Putamen (tissue), 1 donor: ENCODE data around the gene ANKMY1.
"Not testable (repeated sequence)": the region's sequence is repeated elsewhere in the genome, so short reads cannot be mapped to it uniquely, and the experiment has no call there.

Experiments used
- DNase-seq: peaks from one replicate; pipeline ENCODE4 v3.0.0-alpha.2; 2016; ENCODE audit warnings: low spot score

The ANKMY1 gene

DNA sequence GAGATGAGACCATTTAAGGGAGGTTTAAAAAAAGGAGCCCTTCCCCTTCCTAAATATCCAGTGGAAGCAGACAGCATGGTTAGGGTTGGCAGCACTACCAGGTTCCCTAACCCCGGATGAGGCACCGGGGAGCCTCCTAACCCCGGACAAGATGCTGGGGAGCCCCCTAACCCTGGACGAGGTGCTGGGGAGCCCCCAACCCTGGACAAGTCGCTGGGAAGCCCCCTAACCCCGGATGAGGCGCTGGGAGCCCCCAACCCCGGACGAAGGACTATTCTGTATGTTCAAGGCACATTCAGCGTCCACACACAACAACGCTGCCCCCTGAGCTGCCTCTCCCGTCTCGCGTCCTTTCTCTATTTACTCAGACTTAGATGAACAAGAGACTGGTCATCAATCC, 51.9 kb downstream of the ANKMY1 start:
- no peak for DNase-seq

DNA sequence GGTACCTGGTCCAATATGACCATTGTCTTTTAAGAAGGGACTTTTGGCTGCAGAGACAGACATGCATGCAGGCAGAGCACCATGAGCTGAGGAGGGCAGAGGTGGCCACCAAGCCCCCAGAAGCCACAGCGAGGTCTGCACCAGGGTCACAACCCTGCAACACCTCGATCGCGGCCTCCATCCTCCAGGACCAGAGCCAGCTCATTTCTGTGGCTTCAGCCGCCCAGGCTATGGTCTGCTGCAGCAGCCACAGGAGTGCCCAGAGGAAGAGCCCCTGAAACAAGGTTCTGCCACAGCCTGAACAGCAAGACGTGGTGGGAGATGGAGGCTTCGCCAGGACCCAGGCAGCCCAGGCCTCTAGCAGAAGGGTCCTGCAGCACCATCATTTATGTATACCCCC, 53.9 kb downstream of the ANKMY1 start:
- DNase-seq: no peak

DNA sequence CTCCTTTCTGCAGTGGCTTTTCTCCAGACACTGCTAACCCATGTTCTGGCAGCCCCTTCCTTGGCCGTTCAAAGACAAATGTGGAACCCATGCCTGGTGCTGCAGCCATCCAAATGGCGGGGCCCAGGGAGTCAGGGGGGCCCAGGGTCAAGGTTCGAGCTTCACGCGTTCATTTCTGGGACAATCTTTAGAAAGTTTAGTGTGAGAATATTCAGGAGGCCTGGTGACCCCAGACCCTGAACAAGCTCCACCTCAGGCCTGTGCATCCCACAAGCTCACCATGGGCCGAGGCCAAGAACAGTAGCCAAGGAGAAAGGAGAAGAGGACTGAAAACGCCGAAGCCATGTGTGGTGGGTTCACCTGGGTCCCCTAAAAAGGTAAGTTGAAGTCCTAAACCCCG, 54.4 kb downstream of the ANKMY1 start:
- DNase-seq: no peak

DNA sequence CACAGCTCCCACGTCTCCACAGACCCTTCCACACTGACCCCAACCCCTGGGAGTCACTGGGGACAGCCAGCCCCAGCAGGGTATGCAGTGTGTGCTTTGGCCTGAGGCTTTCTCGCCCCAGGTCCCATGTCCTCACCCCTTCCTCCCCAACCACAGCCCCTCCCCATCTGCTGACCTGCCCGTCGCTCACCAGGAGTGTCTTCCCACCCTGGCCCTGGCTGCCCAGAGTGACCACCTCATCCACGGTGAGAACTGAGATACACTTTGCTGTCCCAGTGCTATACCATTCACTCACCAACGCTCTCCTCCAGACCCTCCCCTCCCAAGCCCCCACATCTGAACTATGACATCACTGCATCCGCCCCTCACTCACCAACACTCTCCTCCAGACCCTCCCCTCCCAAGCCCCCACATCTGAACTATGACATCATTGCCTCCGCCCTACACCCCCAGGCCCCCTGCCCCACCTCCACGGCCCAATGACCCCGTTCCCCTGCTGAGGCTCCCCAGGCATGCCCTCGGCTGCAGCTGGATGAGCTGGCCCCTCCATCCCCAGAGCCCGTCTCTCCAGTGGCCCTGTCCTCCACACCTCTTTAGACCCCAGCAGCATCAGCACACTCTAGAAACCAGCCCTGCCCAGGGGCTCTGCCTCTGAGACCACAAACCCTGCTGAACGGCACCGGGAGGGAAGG, 55.2 kb downstream of the ANKMY1 start:
- no peak for DNase-seq

DNA sequence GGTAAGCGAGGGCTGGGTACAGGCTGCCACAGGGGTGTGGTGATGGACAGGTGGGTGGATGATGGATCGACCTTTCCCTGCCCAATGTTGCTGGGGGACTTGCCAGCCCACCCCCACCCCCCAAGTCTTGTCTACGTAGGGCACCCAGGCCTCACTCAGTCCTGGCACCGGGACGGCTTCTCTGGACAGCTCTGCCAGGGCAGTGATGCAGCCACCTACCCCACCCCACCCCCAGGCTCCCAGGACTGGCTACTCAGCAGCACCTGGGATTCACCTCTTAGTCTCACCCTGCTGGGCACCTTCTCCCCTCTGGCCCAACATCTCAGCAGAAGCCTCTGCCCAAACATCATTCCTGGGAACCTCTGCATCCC, 55.7 kb downstream of the ANKMY1 start:
- no peak for DNase-seq

DNA sequence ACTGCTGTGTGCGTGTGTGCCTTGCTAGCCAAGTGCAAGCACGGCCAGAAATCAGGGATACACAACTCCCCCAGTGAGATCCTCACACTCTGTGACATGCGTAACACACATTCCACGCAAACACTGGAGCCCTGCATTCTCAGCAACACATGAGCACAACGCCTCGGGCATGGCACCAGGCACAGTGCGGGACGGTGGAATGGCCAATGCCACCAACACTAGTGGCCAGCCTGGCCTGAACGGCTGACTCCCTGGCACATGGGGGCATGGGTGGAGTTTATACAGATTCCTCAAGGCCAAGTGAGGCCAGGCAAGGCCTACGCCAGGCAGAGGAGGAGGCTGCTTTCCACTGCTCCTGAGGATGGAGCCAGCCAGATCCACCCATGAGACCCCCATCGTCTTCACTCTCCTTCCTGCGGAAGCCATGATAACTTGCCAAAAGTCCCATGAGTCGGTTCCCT, 56.2 kb downstream of the ANKMY1 start:
- no peak for DNase-seq

DNA sequence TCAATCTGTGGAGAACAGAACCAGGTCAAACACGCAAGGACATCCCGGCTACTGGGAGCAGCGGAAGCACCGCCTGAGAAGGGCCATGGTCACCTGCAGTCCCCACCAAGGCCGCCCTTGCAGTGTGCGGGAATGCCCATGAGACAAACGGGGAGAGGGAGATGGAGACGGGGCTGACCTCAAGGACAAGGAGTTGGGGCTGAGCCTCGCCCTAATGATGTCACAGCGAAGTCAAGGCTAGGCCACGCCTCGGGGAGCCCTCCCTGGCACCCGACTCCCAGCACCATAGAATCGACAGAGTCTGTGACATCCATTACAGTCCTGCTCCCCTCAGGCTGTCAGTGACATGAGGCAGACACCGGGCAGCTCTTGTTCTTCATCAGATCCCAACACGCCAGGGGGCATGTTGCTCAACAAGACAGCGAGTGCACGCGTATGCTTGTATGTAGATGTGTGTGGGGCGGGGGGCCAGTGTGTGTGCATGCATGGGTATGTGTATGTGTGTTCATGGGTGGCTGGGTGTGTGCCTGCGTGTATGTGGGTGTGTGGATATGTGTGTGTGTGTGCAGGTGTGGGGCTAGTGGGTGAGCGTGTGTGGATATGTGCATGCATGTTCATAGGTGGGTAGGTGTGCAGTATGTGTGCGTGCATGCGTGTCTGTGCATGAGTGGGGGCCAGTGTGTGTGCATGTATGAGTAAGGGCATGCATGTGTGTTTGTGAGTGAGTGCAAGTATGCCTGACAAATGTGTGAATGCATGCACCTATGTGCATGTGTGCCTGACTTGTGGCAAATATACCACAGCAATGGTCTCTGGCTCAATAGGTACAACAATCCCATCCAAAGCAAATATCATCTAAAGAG, 57.0 kb downstream of the ANKMY1 start:
- DNase-seq: no peak

DNA sequence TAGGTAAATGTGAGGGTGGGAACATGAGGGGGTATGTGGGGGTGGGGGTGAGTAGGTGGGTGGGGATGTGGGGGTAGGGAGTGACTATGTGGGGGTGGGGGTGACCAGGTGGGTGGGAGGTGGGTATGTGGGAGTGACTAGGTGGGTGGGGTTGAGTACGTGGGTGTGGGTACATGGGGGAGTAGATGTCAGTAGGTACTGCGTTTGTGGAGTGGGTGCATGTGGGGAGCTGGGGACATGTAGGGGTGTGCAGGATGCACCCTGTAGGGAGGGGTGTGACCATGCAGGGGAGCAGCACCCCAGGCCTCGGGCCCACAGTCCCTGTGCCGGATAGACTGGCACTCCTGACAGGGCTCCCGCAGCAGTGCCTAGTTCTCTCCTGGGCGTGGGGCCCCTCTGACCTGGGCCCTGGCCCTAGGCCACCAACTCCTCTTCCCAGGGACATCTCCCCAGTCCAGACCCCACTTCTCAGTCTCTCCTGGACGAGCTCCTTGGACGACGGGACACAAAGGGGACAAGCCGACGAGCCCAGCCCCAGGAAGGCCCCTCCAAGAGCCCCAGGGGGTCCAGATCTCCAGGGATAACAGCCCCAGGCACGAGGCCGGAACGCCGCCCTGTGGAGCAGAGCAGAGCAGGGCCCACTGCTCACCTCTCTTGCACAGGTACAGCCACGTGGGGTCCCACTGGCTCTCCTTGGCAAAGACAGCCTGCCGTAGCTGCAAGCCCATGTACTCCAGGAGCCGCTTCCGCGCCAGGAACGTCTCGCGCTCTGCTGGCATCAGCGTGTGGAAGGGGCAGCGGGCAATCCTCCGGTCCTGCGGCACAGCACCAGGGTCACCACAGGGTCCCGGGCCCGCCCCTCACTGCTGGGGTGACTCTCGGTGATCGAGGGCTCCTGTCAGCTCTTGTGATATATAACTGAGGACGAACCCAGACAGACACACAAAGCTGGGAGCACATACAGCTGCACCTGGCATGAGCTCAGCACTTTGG, 58.2 kb downstream of the ANKMY1 start:
- DNase-seq: no peak

DNA sequence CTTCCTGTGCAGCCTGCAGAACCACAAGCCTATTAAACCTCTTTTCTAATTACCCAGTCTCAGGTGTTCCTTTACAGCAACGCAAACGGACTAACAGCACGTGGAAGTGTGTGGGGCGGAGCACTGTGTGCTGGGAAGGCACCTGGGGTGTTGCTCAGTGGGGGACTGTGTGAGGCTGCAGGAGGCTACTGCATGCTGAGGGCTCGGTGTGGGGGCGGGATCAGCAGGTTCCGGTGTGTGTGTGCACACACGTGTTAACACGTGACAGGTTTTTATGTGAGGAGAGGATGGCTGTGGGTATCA, 58.9 kb downstream of the ANKMY1 start:
- no peak for DNase-seq

DNA sequence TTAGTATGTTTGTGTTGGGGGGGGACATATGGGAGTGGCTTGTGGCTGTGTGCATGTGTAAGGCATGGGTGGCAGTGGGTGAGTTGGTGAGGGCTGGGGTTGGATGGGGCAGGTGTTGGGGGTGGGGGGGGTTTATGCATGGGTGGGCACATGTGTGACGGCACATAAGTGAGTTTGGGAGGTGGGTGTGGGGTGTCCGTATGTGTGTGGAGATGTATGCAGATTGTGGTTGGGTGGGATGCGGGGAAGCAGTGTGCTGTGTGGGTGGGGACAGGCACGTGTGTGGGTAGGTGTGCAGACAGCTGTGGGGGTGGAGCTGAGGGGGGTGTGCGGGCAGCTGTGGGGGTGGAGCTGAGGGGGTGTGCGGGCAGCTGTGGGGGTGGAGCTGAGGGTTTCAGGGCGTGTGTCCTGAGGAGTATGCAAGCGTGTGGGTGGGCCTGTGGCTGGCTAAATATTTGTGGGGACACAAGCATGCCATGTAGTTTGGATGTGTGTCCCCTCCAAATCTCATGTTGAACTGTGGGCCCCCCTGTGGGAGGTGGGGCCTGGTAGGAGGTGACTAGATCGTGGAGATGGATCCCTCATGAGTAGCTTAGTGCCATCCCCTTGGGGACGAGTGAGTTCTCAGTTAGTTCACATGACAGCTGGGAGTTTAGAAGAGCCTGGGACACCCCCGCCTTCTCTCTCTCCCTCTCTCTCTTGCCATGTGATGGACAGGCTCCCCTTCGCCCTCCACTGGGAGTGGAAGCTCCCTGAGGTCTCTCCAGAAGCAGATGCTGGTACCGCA, 59.4 kb downstream of the ANKMY1 start:
- DNase-seq: no peak

DNA sequence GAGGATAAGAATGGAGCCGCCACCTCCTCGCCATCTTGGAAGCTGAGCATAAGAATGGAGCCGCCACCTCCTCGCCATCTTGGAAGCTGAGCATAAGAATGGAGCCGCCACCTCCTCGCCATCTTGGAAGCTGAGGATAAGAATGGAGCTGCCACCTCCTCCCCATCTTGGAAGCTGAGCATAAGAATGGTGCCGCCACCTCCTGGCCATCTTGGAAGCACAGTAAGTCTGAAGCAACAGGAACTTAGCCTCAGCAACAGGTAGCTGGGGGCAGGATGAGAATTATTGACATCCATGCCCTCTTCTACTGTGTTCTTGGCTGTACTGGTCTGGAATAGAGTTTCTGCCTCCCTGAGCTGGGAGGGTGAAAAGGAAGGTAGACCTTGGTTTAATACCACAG, 60.7 kb downstream of the ANKMY1 start:
- DNase-seq: not testable (repeated sequence)

DNA sequence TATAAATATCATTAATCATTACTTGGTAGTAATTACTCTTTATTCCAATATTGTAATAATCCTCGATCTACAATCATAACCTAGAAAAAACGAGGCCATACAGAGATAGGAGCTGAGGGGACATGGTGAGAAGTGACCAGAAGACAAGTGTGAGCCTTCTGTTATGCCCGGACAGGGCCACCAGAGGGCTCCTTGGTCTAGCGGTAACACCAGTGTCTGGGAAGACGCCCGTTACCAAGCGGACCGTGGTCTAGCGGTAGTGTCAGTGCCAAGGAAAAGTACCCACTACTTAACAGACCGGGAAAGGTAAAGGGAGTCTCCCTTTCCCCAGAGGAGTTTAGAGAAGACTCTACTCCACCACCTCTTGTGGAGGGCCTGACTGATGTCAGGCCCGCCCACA, 62.8 kb downstream of the ANKMY1 start:
- not testable (repeated sequence) for DNase-seq

DNA sequence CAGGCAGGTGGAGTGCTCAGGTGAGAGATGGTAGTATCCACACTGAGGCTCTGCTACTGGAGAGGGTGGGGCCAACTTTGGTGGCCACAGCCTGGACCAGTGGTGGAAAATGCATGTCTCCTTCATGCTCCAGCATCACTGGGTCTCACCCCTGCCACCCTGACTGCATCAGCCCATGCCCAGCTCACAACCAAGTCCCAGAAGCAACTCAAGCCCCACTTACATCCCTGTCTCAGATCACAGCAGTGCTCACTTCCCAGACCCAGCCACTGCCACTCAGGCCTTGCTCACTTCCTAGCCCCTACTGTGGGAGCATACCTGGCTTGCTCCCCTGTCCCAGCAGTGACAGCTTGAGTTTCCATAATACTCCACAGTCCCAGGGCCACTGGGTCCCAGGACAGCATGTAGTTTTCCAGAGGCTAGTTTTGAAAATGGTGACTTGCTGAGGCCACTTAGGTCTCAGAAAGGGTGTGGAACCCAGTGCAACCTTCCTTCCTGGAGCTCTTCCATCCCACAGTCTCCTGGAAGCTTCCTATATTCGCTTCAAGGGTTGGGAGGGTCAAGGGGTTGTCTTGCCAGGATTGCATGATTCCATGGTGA, 63.5 kb downstream of the ANKMY1 start:
- no peak for DNase-seq

DNA sequence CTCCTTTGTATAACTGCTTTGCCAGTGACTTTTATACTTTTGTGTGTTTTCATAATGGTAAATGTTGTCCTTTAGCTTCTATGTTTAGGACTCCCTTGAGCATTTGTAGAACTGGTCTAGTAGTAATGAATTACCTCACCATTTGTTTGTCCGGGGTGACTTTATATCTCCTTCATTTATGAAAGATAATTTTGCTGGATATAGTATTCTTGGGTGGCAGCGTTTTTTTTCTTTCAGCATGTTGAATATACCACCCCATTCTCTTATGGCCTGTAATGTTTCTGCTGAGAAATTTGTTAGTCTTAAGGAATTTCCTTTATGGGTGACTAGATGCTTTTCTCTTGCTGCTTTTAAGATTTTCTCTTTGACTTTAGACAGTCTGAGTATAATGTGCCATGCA, 66.3 kb downstream of the ANKMY1 start:
- DNase-seq: no peak

DNA sequence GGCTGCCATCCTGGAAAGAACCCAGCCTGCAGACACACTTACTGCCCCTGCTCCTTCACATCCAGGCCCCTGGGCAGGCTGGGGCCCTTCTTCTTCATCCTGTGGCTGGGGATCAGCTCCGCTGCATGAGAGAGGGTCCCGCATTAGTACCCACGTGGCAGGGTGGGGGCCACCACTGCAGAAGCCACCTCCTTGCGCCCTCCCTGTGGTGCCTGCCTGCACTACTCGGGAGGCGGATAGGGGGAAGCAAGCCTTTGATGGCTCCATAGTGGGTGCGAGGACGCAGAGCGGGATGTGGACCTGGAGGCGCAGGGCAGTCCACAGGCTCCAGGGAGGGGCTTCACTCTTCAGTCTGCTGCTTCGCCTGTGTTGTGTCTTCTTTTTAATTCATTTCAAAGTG, 75.6 kb downstream of the ANKMY1 start:
- DNase-seq: no peak

DNA sequence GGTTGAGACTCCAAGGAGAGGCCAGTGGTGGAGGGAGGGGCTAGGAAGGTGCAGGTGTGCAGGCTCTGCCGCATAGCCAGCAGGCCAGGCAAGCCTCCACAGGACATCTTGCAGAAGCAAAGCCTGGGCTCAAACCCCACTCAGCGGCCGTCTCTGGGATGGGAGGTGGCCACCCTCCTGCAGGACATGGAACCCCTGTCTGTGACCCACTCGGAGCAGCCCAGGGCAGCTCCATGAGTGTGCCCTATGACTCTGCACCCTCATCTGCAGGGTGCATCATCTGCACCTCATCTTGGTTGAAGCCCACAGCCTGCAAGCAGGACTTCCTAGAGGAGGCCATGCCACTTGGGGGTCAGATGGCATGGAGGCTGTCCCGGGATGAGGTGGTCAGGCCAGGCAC, 76.1 kb downstream of the ANKMY1 start:
- no peak for DNase-seq

DNA sequence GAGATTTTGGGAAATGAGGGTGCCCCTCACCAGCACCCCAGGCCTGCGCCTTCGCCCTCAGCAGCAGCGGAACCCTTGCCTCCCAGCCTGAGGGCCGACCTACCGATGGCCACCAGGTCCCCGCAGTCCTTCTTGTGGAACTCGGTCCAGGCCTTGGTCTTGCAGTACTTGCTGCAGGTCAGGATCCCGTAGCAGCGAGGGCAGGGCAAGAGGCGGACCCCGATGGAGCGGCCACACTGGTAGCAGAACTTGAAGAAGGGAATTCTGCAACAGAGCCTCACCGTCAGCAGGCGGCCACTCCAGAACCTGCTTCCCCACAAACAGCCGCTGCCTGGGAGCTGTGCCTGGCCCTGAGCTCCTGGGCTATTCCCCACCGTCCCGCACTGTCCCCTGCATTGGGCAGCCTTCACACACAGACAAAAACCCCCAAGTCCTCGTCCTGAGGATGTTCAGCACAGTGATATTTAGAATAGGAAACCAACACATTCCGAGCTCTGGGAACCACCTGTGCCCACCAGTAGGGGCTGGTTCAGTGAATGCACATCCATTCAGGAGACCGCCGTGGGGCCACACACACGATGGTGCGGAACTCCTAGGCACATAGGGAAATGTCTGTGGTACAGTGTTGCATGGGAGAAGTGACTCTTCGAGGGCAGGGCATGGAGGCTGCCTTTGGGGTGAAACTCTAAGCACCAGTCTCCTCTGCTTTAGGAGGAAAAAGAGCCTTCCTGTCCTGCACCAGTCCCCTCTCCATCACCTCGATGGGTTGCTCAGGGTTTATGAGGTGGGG, 76.8 kb downstream of the ANKMY1 start:
- DNase-seq: no peak

DNA sequence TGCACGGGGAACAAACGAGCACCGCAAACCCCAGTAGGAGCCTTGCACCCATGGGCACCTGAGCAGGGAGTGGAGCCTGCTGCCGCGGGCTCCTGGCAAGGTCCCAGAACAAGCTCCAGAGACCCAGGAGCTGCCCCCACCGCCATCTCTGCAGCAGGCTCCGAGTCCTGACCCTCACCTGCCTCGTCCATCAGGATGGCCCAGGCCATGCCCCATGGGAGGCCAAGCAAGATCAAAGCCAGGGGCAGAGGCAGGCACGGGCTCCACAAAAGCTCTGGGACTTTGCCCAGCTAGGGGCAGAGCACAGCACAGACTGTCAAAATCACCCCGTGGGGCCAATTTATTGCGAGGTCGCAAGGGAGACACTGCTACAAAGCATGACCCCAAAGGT, 78.7 kb downstream of the ANKMY1 start:
- DNase-seq: no peak

DNA sequence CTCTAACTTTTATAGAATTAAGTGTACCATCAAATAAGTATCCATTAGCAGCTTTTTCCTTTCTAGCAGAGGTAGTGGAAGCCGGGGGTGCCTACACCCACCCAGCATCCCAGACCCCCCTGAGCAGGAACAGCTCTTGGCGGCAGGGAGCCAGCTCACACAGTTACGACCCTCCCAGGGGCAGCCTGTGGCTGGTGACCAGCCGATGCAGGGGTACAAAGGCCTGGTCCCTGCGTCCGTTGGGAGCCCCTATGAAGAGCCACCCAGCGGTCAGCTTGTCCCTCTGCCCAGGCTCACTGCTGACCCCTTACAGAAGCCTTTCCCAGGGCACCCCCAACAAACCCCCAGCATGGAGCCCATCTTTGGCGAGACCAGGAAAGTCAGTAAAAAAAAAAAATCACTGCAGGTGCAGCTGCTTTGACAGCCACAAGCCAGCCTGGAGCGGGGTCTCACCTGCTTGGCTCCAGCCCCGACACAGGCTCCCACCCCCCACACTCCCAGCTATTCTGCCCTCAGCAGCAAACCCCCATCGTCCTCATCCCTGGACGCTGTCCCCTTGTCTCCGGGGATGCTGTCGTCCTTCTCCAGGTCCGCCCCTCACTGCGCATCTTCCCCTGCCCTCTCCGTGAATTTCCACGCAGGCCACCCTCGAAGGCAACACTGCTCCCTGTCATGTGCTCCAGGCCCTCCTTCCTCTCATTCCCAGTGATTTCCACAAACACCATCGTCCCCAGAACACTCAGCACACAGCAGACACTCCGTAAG, 79.3 kb downstream of the ANKMY1 start:
- no peak for DNase-seq

DNA sequence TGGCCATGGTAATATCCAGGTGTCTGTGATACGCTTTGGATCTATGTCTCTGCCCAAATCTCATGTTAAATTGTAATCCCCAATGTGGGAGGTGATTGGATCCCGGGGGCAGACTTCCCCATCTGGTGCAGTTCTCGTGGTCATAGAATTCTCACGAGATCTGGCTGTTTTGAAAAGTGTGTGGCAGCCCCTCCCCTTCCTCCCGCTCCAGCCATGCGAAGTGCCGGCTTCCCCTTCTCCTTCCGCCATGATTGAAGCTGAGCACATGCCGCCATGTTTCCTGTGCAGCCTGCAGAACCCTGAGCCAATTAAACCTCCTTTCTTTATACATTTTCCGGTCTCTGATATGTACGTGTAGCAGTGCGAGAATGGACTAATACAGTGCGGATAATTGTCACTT, 79.9 kb downstream of the ANKMY1 start:
- no peak for DNase-seq
